Coronary artery (tissue), 2 donors: ENCODE results near the gene BRI3BP.
A peak's percentile ranks its signal among the peaks of the same experiment; 100 is the strongest.
"Not testable (repeated sequence)": the region's sequence is repeated elsewhere in the genome, so short reads cannot be mapped to it uniquely, and the experiment has no call there.

Experiments used
- DNase-seq: peaks from one replicate; pipeline ENCODE4 v3.0.0-alpha.2; 2017; ENCODE audit warnings: low spot score
- H3K27ac ChIP-seq, 2 donors: fragments of 200-600 bp; sonication (generic); one replicate each; pipeline ENCODE4 v1.5.1; 2016 to 2019
- H3K4me3 ChIP-seq: fragments of 200-600 bp; sonication (generic); 2 replicates; pipeline ENCODE4 v1.5.1; 2016; ENCODE audit warnings: mild to moderate bottlenecking, moderate library complexity
- TF ChIP-seq, protein P1 (sequence below): fragments of 200-600 bp; sonication (generic); IDR thresholded peaks from one replicate; pipeline ENCODE4 v1.5.1; 2019; ENCODE audit warnings: antibody characterized with exemption

Gene BRI3BP

DNA sequence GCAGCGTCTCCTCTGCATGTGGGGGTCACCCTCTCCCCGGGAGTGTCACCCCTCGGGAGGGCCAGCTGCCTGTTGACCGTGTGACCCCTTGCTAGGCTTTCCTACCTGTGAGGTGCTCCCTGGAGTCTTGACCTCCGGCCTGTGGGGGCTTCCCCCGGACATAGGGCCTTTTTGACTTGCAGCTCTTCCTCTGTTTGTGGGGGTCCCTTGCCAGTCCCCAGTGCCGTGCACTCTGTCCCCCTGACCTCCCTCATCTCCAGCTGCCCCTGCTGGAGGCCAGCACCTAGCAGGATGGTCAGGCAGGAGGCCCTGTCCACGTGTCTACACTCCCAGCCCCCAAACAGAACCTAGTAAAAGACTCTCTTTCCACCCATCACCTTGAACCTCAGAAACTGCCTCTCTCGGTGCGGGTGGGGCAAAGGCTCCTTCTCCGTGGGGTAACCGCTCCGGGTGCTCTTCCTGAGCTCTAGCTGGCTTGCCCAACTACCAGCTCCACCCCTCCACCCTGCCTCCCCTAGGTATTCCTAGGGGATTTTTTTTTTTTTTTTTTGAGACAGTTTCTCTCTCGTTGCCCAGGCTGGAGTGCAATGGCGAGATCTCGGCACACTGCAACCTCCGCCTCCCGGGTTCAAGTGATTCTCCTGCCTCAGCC, 72.6 kb downstream of the BRI3BP start:
- TF ChIP-seq, protein P1, sequence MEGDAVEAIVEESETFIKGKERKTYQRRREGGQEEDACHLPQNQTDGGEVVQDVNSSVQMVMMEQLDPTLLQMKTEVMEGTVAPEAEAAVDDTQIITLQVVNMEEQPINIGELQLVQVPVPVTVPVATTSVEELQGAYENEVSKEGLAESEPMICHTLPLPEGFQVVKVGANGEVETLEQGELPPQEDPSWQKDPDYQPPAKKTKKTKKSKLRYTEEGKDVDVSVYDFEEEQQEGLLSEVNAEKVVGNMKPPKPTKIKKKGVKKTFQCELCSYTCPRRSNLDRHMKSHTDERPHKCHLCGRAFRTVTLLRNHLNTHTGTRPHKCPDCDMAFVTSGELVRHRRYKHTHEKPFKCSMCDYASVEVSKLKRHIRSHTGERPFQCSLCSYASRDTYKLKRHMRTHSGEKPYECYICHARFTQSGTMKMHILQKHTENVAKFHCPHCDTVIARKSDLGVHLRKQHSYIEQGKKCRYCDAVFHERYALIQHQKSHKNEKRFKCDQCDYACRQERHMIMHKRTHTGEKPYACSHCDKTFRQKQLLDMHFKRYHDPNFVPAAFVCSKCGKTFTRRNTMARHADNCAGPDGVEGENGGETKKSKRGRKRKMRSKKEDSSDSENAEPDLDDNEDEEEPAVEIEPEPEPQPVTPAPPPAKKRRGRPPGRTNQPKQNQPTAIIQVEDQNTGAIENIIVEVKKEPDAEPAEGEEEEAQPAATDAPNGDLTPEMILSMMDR = no peak
- Histone ChIP-seq H3K27ac (peak overlapping the region; percentile 49 to 60), H3K4me3 (peak overlapping the region; percentile 83)
- DNase-seq = no peak

DNA sequence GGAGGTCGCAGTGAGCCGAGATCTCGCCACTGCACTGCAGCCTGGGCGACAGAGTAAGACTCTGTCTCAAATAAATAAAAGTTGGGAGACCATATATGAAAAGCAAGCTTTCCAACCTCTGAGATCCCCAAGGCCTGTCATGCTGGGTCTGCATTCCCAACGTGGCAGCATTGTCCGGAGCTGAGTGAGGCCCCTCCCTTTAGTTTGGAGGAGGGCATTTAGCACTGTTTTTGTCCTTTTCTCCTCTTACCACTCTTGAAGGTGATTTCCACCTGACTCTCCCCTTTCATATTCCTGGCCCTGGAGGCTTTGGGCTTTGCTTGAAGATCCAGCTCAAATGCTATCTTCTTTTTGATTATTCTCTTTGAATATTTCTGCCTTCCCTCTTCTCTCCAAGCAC, 74.9 kb downstream of the BRI3BP start:
- DNase-seq = no peak
- Histone ChIP-seq H3K4me3 (no peak overlapping the region), H3K27ac (no peak overlapping the region)
- TF ChIP-seq, protein P1 = no peak

DNA sequence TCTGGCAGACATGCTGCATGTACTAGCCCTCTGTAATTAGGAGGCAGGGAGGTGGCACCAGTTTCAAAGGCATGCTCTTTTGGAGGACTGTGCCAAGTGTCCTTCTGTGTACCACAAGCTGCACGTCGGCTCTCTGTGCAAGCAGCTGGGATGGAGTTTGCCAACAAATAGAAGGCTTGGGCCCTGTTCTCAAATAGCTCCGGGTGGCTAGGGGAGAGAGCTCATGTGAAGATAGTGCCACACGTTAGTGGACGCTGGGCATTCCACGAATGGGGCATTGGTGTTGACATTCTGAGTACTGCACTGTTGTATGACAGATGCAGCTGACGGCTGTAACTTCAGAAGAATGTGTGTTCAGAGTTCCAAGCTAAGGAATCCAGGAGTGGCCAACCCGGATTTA, 76.2 kb downstream of the BRI3BP start:
- no peak overlapping the region for H3K27ac ChIP-seq
- H3K4me3 ChIP-seq = no peak overlapping the region
- no peak for DNase-seq
- TF ChIP-seq, protein P1 = no peak

DNA sequence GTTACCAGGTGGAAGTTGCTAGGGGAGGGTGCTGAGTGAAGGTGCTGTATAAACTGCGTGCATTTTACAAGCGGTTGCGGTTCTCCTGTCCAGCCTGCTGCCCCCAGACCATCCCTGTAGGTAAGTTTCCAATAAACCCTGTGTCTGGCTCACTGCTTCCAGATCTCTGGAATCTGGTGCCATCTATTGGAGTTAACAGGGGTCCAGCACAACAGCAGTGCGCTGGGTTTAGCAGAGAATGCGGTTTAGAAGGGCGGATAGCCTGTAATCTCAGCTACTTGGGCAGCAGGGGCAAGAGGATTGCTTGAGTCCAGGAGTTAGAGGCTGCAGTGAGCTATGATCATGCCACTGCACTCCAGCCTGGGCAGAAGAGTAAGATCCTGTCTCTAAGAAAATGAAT, 76.7 kb downstream of the BRI3BP start:
- DNase-seq = no peak
- TF ChIP-seq, protein P1 = no peak
- no peak overlapping the region for H3K4me3 ChIP-seq
- H3K27ac ChIP-seq = no peak overlapping the region

DNA sequence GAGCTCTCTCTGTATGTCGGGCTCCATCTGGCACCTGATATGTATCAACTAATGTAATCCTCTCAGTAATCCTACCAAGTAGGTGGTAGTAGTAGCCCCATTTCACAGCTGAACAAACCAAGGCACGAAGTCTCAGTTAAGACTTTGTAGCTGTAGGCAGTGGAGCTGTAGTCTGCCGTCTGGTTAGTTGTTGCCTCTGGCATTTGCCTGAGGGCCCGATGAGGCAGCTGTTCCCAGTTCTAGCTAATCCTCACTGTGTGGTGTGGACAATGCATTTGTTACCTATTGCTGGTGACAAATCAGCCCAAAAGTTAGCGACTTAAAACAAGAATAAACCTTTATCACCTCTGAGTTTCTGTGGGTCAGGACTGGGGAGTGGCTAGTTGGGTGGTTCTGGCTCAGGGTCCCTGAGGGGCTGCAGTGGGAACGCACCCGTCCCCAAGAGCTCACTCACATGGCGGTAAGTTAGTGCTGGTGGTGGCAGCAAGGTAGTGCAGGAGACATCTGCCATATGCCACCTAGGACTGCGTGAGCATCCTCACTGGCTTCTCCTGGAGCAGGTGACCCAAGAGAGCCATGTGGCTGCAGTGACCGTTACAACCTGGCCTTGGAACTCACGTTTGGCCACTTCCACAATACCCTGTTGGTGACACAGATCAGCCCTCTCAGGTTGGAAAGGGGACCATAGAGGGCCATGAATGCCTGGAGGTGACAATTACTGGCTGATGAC, 77.4 kb downstream of the BRI3BP start:
- no peak for DNase-seq
- Histone ChIP-seq H3K27ac (no peak overlapping the region), H3K4me3 (no peak overlapping the region)
- TF ChIP-seq, protein P1 = no peak

DNA sequence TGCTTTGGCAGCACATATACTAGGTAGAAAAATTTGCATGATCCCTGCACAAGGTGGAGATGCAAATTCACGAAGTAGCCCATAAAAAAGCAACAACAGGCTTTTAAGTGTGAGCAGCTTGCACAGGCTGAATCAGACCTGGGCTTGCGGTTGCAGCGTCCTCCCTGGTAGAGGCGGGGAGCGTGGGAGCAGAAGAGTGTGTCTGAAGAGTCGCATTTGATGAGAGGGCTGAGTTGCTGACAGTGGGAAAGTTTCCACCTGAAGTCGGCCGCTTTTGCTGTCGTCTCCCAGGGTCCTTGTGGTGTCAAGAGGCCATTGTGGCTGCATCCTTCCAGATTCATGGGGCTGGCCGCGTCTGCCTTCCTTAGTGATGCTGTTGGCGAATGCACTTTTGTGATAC, 78.0 kb downstream of the BRI3BP start:
- Histone ChIP-seq H3K27ac (no peak overlapping the region), H3K4me3 (no peak overlapping the region)
- TF ChIP-seq, protein P1 = no peak
- no peak for DNase-seq

DNA sequence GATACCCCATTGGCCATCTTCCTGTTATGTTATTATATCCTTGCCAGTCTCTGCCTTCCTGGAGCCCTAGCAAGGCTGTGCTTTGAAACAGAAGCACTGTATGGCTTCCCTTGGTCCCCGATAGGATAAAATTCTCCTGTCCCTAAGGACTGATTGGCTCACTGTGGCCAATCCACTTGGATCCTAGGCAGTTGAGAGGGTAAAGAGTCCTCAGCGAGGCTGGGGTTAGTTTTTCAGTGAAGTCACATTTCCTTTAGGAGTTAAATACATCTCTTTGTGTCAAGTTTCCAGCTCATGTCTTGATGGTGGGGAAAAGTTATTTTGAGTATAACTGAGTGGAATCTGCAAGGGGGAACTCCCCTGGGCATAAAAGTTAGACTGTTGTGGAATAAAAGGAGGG, 79.1 kb downstream of the BRI3BP start:
- H3K27ac ChIP-seq = no peak overlapping the region
- DNase-seq = no peak
- TF ChIP-seq, protein P1 = no peak
- H3K4me3 ChIP-seq = no peak overlapping the region

DNA sequence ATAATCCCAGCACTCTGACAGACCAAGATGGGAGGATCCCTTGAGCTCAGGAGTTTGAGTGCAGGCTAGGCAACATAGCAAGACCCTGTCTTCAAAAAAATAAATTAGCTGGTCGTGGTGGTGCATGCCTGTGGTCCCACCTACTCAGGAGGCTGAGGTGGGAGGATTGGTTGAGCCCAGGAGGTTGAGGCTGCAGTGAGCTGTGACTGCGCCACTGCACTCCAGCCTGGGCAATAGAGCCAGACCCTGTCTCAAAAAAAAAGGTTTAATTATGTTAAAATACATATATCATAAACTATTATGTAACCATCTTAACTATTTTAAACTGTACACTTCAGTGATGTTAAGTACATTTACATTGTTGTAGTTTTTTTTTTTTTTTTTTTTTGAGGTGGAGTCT, 80.8 kb downstream of the BRI3BP start:
- not testable (repeated sequence) for H3K4me3 ChIP-seq, H3K27ac ChIP-seq, DNase-seq
